GM19043 (cell line): ENCODE measurements around the gene CDHR5.
"Not testable (repeated sequence)": the region's sequence is repeated elsewhere in the genome, so short reads cannot be mapped to it uniquely, and the experiment has no call there.

Experiments used
- ATAC-seq: cut with Tn5 transposase; IDR thresholded peaks from one replicate; pipeline ENCODE4 v1.9.1; 2021; ENCODE audit warnings: low read depth; ENCODE audit not compliant: unreplicated experiment

CDHR5 gene

GRCh38 chr11:624705-625635 is at the start of gene CDHR5:
Gene CDHR5, minus strand, starts transcription at chr11:624955. Its CDS starts 53 bp downstream, at chr11:624902.
- no peak for ATAC-seq

GRCh38 chr11:674406-674805 is 49.7 kb upstream of the CDHR5 start:
- ATAC-seq: no peak

GRCh38 chr11:673866-674265 is 49.1 kb upstream of the CDHR5 start:
- no peak for ATAC-seq

- ATAC-seq: no peak
These were observed 41.0 kb upstream of the CDHR5 start for GRCh38 chr11:665704-666281.

GRCh38 chr11:665062-665703 is 40.4 kb upstream of the CDHR5 start:
- ATAC-seq: no peak

GRCh38 chr11:662689-663274 is 38.0 kb upstream of the CDHR5 start:
- no peak for ATAC-seq

GRCh38 chr11:660681-661444 is 36.1 kb upstream of the CDHR5 start:
- ATAC-seq: no peak

- no peak for ATAC-seq
These were observed 35.5 kb upstream of the CDHR5 start for GRCh38 chr11:660281-660680.

- ATAC-seq: no peak
These were observed 34.9 kb upstream of the CDHR5 start for GRCh38 chr11:659532-660085.

- ATAC-seq: no peak
These were observed 33.0 kb upstream of the CDHR5 start for GRCh38 chr11:657691-658126.

GRCh38 chr11:656866-657265 is 32.1 kb upstream of the CDHR5 start:
- ATAC-seq: no peak

- no peak for ATAC-seq
These were observed 31.7 kb upstream of the CDHR5 start for GRCh38 chr11:656426-656825.

GRCh38 chr11:655036-655726 is 30.4 kb upstream of the CDHR5 start:
- no peak for ATAC-seq

- ATAC-seq: not testable (repeated sequence)
These were observed 29.7 kb upstream of the CDHR5 start for GRCh38 chr11:654444-654843.

GRCh38 chr11:653837-654236 is 29.1 kb upstream of the CDHR5 start:
- no peak for ATAC-seq

- ATAC-seq: not testable (repeated sequence)
These were observed 28.4 kb upstream of the CDHR5 start for GRCh38 chr11:653136-653535.

GRCh38 chr11:650482-650881 is 25.7 kb upstream of the CDHR5 start:
- no peak for ATAC-seq

- ATAC-seq: not testable (repeated sequence)
These were observed 23.0 kb upstream of the CDHR5 start for GRCh38 chr11:647672-648158.

- ATAC-seq: no peak
These were observed 21.5 kb upstream of the CDHR5 start for GRCh38 chr11:646214-646613.
